22Rv1 (cell line): ENCODE results near the gene PQBP1.

Experiments
- ZFX ChIP-seq: fragments of 450-650 bp; IDR thresholded peaks from 2 replicates; pipeline ENCODE4 v1.6.1; 2017; ENCODE audit warnings: antibody characterized with exemption, borderline replicate concordance
- TF ChIP-seq, protein P1 (sequence below): fragments of 450-650 bp; IDR thresholded peaks from 2 replicates; pipeline ENCODE4 v1.5.1; 2017; ENCODE audit warnings: mild to moderate bottlenecking

DNA sequence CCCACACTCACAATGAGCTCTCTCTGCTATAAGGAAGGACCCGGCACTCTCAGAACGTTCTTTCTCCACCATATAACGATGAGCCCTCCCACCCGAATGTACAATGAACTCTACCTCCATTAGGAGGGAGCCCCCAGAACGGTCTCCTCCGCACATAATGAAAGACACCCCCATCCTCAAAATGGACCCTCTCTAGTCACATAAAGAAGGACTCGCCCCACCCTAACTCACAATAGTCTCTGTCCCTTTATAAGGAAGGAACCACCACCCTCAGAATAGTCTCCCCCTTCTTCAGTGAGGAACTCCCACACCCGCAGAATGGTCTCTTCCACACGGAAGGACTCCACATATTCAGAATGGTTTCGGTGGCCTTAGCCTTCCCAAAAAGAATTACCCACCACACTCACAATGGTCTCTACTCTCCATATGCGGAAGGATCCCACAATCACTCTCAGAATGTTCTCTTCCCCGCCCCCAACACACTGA is 13.2 kb downstream of the PQBP1 start:
- TF ChIP-seq, protein P1, sequence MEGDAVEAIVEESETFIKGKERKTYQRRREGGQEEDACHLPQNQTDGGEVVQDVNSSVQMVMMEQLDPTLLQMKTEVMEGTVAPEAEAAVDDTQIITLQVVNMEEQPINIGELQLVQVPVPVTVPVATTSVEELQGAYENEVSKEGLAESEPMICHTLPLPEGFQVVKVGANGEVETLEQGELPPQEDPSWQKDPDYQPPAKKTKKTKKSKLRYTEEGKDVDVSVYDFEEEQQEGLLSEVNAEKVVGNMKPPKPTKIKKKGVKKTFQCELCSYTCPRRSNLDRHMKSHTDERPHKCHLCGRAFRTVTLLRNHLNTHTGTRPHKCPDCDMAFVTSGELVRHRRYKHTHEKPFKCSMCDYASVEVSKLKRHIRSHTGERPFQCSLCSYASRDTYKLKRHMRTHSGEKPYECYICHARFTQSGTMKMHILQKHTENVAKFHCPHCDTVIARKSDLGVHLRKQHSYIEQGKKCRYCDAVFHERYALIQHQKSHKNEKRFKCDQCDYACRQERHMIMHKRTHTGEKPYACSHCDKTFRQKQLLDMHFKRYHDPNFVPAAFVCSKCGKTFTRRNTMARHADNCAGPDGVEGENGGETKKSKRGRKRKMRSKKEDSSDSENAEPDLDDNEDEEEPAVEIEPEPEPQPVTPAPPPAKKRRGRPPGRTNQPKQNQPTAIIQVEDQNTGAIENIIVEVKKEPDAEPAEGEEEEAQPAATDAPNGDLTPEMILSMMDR = no peak
- no peak for TF ChIP-seq ZFX
